Uterus (tissue), 4 donors: Measurements from ENCODE around the gene CRYL1. TPM values are rescaled to one million over a fixed set of nuclear protein-coding genes. Genes with fewer than 3 reads are reported as not detected.

Source experiments
- DNase-seq, 2 donors: peaks; one replicate each; pipeline ENCODE4 v3.0.0-alpha.2; 2019 to 2020
- H3K27ac ChIP-seq, 2 donors: fragments of 200-600 bp; sonication (generic); 1 replicate in 1 of 2; 2 replicates in 1 of 2; pipeline ENCODE4 v1.5.1; 2016 to 2018
- H3K27me3 ChIP-seq, 2 donors: fragments of 200-600 bp; sonication (generic); one replicate each; pipeline ENCODE4 v1.5.1; 2018 to 2019; ENCODE audit warnings: control low read depth in 1 of 2
- H3K36me3 ChIP-seq, 2 donors: fragments of 200-600 bp; sonication (generic); one replicate each; pipeline ENCODE4 v1.5.1; 2019; ENCODE audit warnings: control low read depth in 1 of 2
- H3K4me1 ChIP-seq, 2 donors: fragments of 200-600 bp; sonication (generic); one replicate each; pipeline ENCODE4 v1.5.1; 2018 to 2019; ENCODE audit warnings: control low read depth in 1 of 2
- H3K4me3 ChIP-seq, 2 donors: fragments of 200-600 bp; sonication (generic); 1 replicate in 1 of 2; 2 replicates in 1 of 2; pipeline ENCODE4 v1.5.1; 2018 to 2019; ENCODE audit warnings: mild to moderate bottlenecking in 1 of 2
- H3K9me3 ChIP-seq, 2 donors: fragments of 200-600 bp; sonication (generic); one replicate each; pipeline ENCODE4 v1.5.1; 2019; ENCODE audit warnings: control low read depth in 1 of 2
- POLR2A ChIP-seq, 2 donors: fragments of 450-650 bp; IDR thresholded peaks; one replicate each; pipeline ENCODE4 v1.6.1; 2016; ENCODE audit warnings: antibody characterized with exemption in 2 of 2, mild to moderate bottlenecking in 1 of 2, moderate library complexity in 1 of 2
- intact Hi-C: fragments of 100-400 bp; cut with DNase I; formaldehyde crosslinking; loops from one replicate; pipeline ENCODE4 v1.15.1; 2023; ENCODE audit warnings: low total_unique reads
- total RNA-seq, 4 donors: library from RNA; depleted of rRNA in 3 of 4; stranded (reverse); fragments of >200 nt in 3 of 4; gene quantifications; one replicate each; pipeline versions ENCODE4 v1.1.0 to v1.2.4, GENCODE V29; 2014 to 2023
- TF ChIP-seq, protein P1 (sequence below), 4 experiments: fragments of 200-600 bp in 2 of 4; fragments of 450-650 bp in 2 of 4; sonication (generic) in 2 of 4; IDR thresholded peaks; one replicate each; pipeline ENCODE4 v1.5.1; 2016 to 2019; ENCODE audit warnings: antibody characterized with exemption in 4 of 4, mild to moderate bottlenecking in 2 of 4, moderate library complexity in 1 of 4
- donor health status: DM: yes; HTN: yes; CAD: no.

The CRYL1 gene
- total RNA-seq, 4 donors from 2014 or later, result 35.6 to 90.4 (median 50.7) TPM

DNA sequence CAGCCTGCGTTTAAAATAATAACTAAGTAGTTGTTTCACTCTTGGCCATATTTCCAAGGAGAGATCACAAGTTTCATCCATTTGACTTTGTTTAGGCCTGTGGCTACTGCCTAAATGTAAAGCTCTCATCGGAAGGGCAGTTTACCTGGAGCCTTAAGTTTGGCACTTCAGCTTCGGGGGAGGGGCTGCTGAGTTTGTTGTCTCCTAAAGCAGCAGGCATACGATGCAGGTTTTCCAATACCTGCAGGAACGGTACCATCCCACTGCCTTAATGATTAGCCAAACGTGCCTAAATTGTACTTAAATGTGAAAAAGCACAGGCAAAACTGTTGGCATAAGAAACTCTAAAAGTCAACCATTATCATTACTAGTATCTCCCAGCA lies 63.1 kb downstream of the CRYL1 start:
- intact Hi-C loops, result no loop called here
- no peak for DNase-seq
- H3K36me3 ChIP-seq, result no peaks in the 10 kb centered on the region

DNA sequence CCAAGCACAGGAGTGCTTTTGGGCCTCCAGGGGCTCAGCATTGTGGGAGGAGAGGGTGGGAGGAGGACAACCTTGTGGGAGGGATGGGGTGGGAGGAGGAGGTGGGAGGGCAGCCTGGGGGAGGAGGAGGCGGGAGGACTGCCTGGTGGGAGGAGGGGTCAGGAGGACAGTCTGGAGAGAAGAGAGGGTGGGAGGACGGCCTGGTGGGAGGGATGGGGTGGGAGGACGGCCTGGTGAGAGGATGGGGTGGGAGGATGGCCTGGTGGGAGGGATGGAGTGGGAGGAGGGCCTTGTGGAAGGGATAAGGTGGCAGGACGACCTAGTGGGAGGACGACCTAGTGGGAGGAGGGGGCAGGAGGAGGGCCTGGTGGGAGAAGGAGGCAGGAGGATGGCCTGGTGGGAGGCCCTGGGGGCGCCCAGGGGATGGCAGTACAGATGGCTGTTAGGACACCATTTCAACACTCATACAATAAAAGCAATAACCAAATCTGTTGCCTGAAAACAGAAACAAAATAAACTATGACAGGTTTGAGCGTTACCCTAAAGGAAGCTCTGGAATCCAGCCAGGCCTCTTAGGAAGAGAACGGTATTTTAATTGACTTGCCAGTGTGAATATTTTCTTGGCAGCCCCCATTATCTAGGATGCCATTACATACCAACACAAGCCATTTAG lies 63.7 kb downstream of the CRYL1 start:
- no peaks in the 10 kb centered on the region for H3K9me3 ChIP-seq
- H3K4me1 ChIP-seq, result no peaks in the 10 kb centered on the region
- peak overlapping the region; percentile 26 to 58 for H3K27ac ChIP-seq
- H3K36me3 ChIP-seq, result no peaks in the 10 kb centered on the region
- H3K4me3 ChIP-seq, result no peak overlapping the region
- peak; percentile 27 to 43 for DNase-seq
- intact Hi-C loops, result no loop called here
- TF ChIP-seq, protein P1, sequence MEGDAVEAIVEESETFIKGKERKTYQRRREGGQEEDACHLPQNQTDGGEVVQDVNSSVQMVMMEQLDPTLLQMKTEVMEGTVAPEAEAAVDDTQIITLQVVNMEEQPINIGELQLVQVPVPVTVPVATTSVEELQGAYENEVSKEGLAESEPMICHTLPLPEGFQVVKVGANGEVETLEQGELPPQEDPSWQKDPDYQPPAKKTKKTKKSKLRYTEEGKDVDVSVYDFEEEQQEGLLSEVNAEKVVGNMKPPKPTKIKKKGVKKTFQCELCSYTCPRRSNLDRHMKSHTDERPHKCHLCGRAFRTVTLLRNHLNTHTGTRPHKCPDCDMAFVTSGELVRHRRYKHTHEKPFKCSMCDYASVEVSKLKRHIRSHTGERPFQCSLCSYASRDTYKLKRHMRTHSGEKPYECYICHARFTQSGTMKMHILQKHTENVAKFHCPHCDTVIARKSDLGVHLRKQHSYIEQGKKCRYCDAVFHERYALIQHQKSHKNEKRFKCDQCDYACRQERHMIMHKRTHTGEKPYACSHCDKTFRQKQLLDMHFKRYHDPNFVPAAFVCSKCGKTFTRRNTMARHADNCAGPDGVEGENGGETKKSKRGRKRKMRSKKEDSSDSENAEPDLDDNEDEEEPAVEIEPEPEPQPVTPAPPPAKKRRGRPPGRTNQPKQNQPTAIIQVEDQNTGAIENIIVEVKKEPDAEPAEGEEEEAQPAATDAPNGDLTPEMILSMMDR (IDR thresholded peaks at IDR 0.05), result no peak
- TF ChIP-seq POLR2A (IDR thresholded peaks at IDR 0.05), result no peak
- no peaks in the 10 kb centered on the region for H3K27me3 ChIP-seq

More for the DNA sequence above, 63.1 kb downstream of the CRYL1 start:
- no peak overlapping the region for H3K4me3 ChIP-seq
- no peaks in the 10 kb centered on the region for H3K9me3 ChIP-seq
- TF ChIP-seq POLR2A (IDR thresholded peaks at IDR 0.05), result no peak
- TF ChIP-seq, protein P1 (IDR thresholded peaks at IDR 0.05), result no peak
- H3K27ac ChIP-seq, result peak overlapping the region; percentile 26 to 58
- no peaks in the 10 kb centered on the region for H3K4me1 ChIP-seq
- H3K27me3 ChIP-seq, result no peaks in the 10 kb centered on the region

DNA sequence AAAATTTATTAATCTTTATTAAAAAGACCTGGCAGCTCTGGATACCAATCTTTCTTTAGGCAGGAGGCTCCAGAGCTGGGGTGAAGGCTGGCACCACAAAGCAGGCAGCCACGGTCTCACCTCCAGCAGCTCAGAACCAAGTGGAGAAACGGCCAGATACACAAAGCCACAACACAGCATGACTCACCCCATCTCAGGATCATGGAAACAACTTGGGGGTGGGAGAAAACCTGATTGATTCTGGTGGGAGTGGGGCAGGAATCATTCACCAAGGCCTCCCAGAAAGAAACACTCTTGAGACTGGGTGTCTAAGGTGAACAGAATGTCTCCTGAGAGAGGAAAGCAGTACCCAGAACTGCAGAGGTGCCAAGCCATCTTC lies 64.2 kb downstream of the CRYL1 start:
- H3K27me3 ChIP-seq, result no peaks in the 10 kb centered on the region
- H3K4me1 ChIP-seq, result no peaks in the 10 kb centered on the region
- DNase-seq, result no peak
- no peaks in the 10 kb centered on the region for H3K9me3 ChIP-seq
- H3K36me3 ChIP-seq, result no peaks in the 10 kb centered on the region
- H3K27ac ChIP-seq, result peak overlapping the region; percentile 26 to 58
- intact Hi-C loops, result no loop called here
- H3K4me3 ChIP-seq, result no peak overlapping the region
- TF ChIP-seq, protein P1 (IDR thresholded peaks at IDR 0.05), result no peak
- no peak for TF ChIP-seq POLR2A (IDR thresholded peaks at IDR 0.05)

DNA sequence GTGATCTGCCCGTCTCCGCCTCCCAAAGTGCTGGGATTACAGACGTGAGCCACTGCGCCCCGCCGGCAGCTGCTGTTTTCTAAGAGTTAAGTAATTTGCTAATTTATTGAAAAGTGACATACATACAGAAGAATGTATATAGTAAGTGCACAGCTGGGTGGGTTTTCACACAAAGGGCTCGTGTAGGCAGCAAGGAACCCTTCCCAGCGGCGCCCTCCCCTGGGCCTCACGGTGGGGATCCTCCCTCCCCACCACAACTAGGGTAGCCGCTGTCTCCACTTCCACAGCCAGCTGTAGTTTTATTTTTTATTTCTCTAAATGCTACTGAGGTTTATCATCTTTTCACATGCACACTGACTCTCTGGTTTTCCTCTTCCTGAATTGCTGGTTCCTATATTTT lies 64.9 kb downstream of the CRYL1 start:
- Histone ChIP-seq H3K27me3 (no peaks in the 10 kb centered on the region), H3K4me1 (no peaks in the 10 kb centered on the region), H3K36me3 (no peaks in the 10 kb centered on the region), H3K27ac (peak overlapping the region in 1 of 2 donors; percentile 26), H3K9me3 (no peaks in the 10 kb centered on the region), H3K4me3 (no peak overlapping the region)
- TF ChIP-seq, protein P1 (IDR thresholded peaks at IDR 0.05), result no peak
- TF ChIP-seq POLR2A (IDR thresholded peaks at IDR 0.05), result no peak
- intact Hi-C loops, result no loop called here
- no peak for DNase-seq

DNA sequence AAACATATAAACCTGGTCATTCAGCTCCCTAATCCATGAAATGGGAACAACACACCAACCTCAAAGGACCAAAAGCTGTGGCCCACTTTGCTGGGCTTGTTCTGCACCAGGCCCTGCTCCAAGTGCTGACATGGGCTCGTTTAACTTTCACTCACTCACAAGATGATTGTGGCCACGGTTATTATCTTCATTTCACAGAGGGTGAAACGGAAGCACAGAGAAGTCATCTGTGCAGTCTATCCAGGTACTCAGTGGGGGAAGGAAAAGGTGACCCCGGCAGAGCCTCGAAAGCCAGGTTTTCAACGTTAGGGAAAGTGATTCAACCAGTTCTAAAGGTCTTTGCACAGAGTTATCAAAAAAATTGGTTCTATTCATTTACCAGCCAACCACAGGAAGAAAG lies 68.0 kb downstream of the CRYL1 start:
- no peaks in the 10 kb centered on the region for H3K27me3 ChIP-seq
- intact Hi-C loops, result no loop called here
- no peak overlapping the region for H3K27ac ChIP-seq
- H3K4me3 ChIP-seq, result no peak overlapping the region
- H3K36me3 ChIP-seq, result no peaks in the 10 kb centered on the region
- H3K4me1 ChIP-seq, result no peaks in the 10 kb centered on the region
- DNase-seq, result no peak
- TF ChIP-seq, protein P1 (IDR thresholded peaks at IDR 0.05), result no peak
- TF ChIP-seq POLR2A (IDR thresholded peaks at IDR 0.05), result no peak
- H3K9me3 ChIP-seq, result peaks cover 0 to 2% of the 10 kb centered on the region in 2 donors
